Measurements from ENCODE around the gene PGD. TPM values are rescaled to one million over a fixed set of nuclear protein-coding genes. Genes with fewer than 3 reads are reported as not detected.
"Not testable (repeated sequence)": the region's sequence is repeated elsewhere in the genome, so short reads cannot be mapped to it uniquely, and the experiment has no call there.

PGD gene
- total RNA-seq, 2 donors from 2014 or later: 115 to 124 TPM

GRCh38 chr1:10415211-10415930 is 16.5 kb downstream of the PGD start:
- intact Hi-C loops (cut with DNase I): no loop called here
- H3K4me1 ChIP-seq: no peaks in the 10 kb centered on the region

DNA sequence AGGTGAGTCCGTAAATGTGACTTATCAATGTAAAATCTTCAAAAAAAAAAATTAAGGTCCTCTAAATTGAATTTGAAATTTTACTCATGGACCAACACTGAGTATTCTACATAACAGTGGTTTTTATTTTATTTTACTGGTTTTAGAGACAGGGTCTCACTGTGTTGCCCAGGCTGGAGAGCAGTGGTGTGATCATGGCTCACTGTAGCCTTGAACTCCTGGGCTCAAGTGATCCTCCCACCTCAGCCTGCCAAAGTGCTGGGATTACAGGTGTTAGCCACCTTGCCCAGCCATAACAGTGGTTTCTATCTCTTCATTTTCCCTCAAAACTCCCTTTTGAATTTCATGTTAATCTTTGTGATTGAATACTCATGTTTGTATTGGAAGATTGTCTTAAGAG is 17.1 kb downstream of the PGD start:
- H3K27ac ChIP-seq; H3K4me3 ChIP-seq; H3K4me1 ChIP-seq; H3K27me3 ChIP-seq; H3K9me3 ChIP-seq; DNase-seq; H3K9ac ChIP-seq (ENCODE audit: low read depth in 2 of 2, low read length in 2 of 2); intact Hi-C loops (cut with DNase I): not testable (repeated sequence)
- H3K36me3 ChIP-seq: peaks cover 19% of the 10 kb centered on the region

More at GRCh38 chr1:10415211-10415930, 16.5 kb downstream of the PGD start:
- peak; percentile 36 for DNase-seq
- Histone ChIP-seq H3K27me3 (no peaks in the 10 kb centered on the region), H3K9me3 (no peaks in the 10 kb centered on the region), H3K9ac (ENCODE audit: low read depth in 2 of 2, low read length in 2 of 2) (peak overlapping the region in 1 of 2 donors; percentile 51), H3K36me3 (peaks cover 24% of the 10 kb centered on the region), H3K27ac (peak overlapping the region; percentile 48), H3K4me3 (no peak overlapping the region)
- no peak for TF ChIP-seq CTCF (IDR thresholded peaks at IDR 0.05)

DNA sequence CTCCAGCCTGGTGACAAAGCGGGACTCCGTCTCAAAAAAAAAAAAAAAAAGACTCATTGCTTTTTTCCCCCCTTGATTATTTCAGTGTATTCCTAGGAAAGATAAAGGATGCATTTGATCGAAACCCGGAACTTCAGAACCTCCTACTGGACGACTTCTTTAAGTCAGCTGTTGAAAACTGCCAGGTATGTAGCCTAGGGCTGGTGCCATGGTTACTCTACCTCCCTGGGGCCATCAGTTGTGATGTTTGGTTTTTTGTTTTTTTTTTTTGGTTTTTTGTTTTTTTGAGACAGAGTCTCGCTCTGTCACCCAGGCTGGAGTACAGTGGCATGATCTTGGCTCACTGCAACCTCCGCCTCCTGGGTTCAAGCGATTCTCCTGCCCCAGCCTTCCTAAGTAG is 19.9 kb downstream of the PGD start:
- peaks cover 16% of the 10 kb centered on the region for H3K36me3 ChIP-seq
- DNase-seq, H3K27ac ChIP-seq: not testable (repeated sequence)

GRCh38 chr1:10419351-10419750 is 20.5 kb downstream of the PGD start:
- Histone ChIP-seq H3K4me1 (no peaks in the 10 kb centered on the region), H3K9me3 (no peaks in the 10 kb centered on the region), H3K36me3 (peaks cover 16% of the 10 kb centered on the region), H3K27ac (no peak overlapping the region), H3K4me3 (no peak overlapping the region), H3K9ac (ENCODE audit: low read depth in 2 of 2, low read length in 2 of 2) (no peak overlapping the region), H3K27me3 (no peaks in the 10 kb centered on the region)
- no peak for TF ChIP-seq CTCF (IDR thresholded peaks at IDR 0.05)
- intact Hi-C loops (cut with DNase I): no loop called here
- no peak for DNase-seq

More for the DNA sequence above, 19.9 kb downstream of the PGD start:
- H3K27me3 ChIP-seq; intact Hi-C loops (cut with DNase I); H3K9ac ChIP-seq (ENCODE audit: low read depth in 2 of 2, low read length in 2 of 2); H3K9me3 ChIP-seq; H3K4me3 ChIP-seq; H3K4me1 ChIP-seq: not testable (repeated sequence)

DNA sequence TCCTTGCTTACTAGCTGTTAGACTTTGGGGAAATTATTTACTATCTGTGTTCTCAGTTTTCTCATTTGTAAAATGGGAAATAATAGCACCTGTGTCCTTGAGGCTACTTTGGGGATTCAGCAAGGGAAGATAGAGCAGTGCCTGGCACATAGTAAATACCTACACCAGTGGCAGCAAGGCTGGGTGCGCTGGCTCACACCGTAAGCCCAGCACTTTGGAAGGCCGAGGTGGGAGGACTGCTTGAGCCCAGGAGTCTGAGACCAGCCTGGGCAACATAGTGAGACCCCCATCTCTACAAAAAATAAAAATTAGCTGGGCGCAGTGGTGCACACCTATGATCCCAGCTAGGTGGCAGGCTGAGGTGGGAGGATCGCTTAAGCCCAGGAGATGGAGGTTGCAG is 22.8 kb downstream of the PGD start:
- Histone ChIP-seq H3K36me3 (peaks cover 16% of the 10 kb centered on the region), H3K4me1 (no peaks in the 10 kb centered on the region), H3K9me3 (no peaks in the 10 kb centered on the region), H3K4me3 (no peak overlapping the region), H3K27me3 (no peaks in the 10 kb centered on the region), H3K27ac (no peak overlapping the region), H3K9ac (ENCODE audit: low read depth in 2 of 2, low read length in 2 of 2) (no peak overlapping the region)
- intact Hi-C loops (cut with DNase I): no loop called here
- no peak for TF ChIP-seq CTCF (IDR thresholded peaks at IDR 0.05)
- no peak for DNase-seq

GRCh38 chr1:10424034-10424433 is 25.2 kb downstream of the PGD start:
- Histone ChIP-seq H3K4me3 (no peak overlapping the region), H3K36me3 (peaks cover 7% of the 10 kb centered on the region), H3K27me3 (no peaks in the 10 kb centered on the region), H3K9ac (ENCODE audit: low read depth in 2 of 2, low read length in 2 of 2) (no peak overlapping the region), H3K4me1 (no peaks in the 10 kb centered on the region), H3K9me3 (no peaks in the 10 kb centered on the region), H3K27ac (no peak overlapping the region)
- intact Hi-C loops (cut with DNase I): no loop called here
- peak; percentile 38 for DNase-seq
- no peak for TF ChIP-seq CTCF (IDR thresholded peaks at IDR 0.05)
